HG02870 (cell line): ENCODE data around the gene MAPK12.
"Not testable (repeated sequence)": the region's sequence is repeated elsewhere in the genome, so short reads cannot be mapped to it uniquely, and the experiment has no call there.

Source experiments
- ATAC-seq: cut with Tn5 transposase; IDR thresholded peaks from one replicate; pipeline ENCODE4 v1.9.1; 2021; ENCODE audit warnings: mild to moderate bottlenecking, moderate library complexity; ENCODE audit not compliant: unreplicated experiment

The MAPK12 gene

GRCh38 chr22:50217543-50218152 is 43.8 kb downstream of the MAPK12 start:
- ATAC-seq = no peak

- no peak for ATAC-seq
Observed at GRCh38 chr22:50216684-50217520, 44.6 kb downstream of the MAPK12 start.

GRCh38 chr22:50216055-50216683 is 45.3 kb downstream of the MAPK12 start:
- ATAC-seq = no peak

- no peak for ATAC-seq
Observed at GRCh38 chr22:50215297-50216054, 46.0 kb downstream of the MAPK12 start.

- ATAC-seq = no peak
Observed at GRCh38 chr22:50213263-50213662, 48.2 kb downstream of the MAPK12 start.

- ATAC-seq = no peak
Observed at GRCh38 chr22:50211147-50211546, 50.3 kb downstream of the MAPK12 start.

- no peak for ATAC-seq
Observed at GRCh38 chr22:50210378-50211139, 50.9 kb downstream of the MAPK12 start.

GRCh38 chr22:50209893-50210292 is 51.6 kb downstream of the MAPK12 start:
- no peak for ATAC-seq

- ATAC-seq = no peak
Observed at GRCh38 chr22:50208939-50209892, 52.3 kb downstream of the MAPK12 start.

GRCh38 chr22:50208430-50208938 is 53.0 kb downstream of the MAPK12 start:
- ATAC-seq = no peak

GRCh38 chr22:50207383-50208140 is 53.9 kb downstream of the MAPK12 start:
- no peak for ATAC-seq

GRCh38 chr22:50206599-50206998 is 54.9 kb downstream of the MAPK12 start:
- ATAC-seq = no peak

- no peak for ATAC-seq
Observed at GRCh38 chr22:50205781-50206569, 55.5 kb downstream of the MAPK12 start.

- ATAC-seq = not testable (repeated sequence)
Observed at GRCh38 chr22:50204998-50205397, 56.5 kb downstream of the MAPK12 start.

- ATAC-seq = no peak
Observed at GRCh38 chr22:50204571-50204970, 56.9 kb downstream of the MAPK12 start.

GRCh38 chr22:50203288-50203687 is 58.2 kb downstream of the MAPK12 start:
- ATAC-seq = no peak
